Inferior parietal cortex (tissue), 1 donor: ENCODE measurements around the gene RHNO1.

Experiments used
- DNase-seq: peaks from one replicate; pipeline ENCODE4 v3.0.0-alpha.2; 2016; ENCODE audit errors: extremely low spot score

RHNO1 gene

GRCh38 chr12:2877047-2877952, at the start of gene RHNO1, which contains the start of gene FOXM1:
Gene RHNO1 (plus strand): TSS chr12:2877223. CDS start chr12:2885367, 8,144 bp downstream.
Gene FOXM1 (minus strand): TSS chr12:2877174. CDS start chr12:2874478, 2,696 bp downstream.
- DNase-seq = peak; percentile 93

GRCh38 chr12:2829275-2829674, 47.7 kb upstream of the RHNO1 start:
- DNase-seq = no peak

- DNase-seq = no peak
Measured at GRCh38 chr12:2832550-2833127, 44.4 kb upstream of the RHNO1 start.

GRCh38 chr12:2833327-2833726, 43.7 kb upstream of the RHNO1 start:
- no peak for DNase-seq

GRCh38 chr12:2833810-2834209, 43.2 kb upstream of the RHNO1 start:
- no peak for DNase-seq

- DNase-seq = peak; percentile 64
Measured at GRCh38 chr12:2834581-2835491, 42.2 kb upstream of the RHNO1 start, which contains the start of gene NRIP2. Gene NRIP2 (minus strand): TSS chr12:2835035. CDS start chr12:2834983, 52 bp downstream.

GRCh38 chr12:2835691-2836403, 41.2 kb upstream of the RHNO1 start:
- no peak for DNase-seq

GRCh38 chr12:2836574-2836973, 40.4 kb upstream of the RHNO1 start:
- DNase-seq = no peak

GRCh38 chr12:2841056-2841650, 35.9 kb upstream of the RHNO1 start:
- no peak for DNase-seq

GRCh38 chr12:2842948-2843347, 34.1 kb upstream of the RHNO1 start:
- DNase-seq = no peak

GRCh38 chr12:2844786-2845185, 32.2 kb upstream of the RHNO1 start:
- DNase-seq = no peak

- DNase-seq = no peak
Measured at GRCh38 chr12:2845280-2845679, 31.7 kb upstream of the RHNO1 start.

GRCh38 chr12:2851931-2852330, 25.1 kb upstream of the RHNO1 start:
- no peak for DNase-seq

GRCh38 chr12:2853626-2854025, 23.4 kb upstream of the RHNO1 start:
- DNase-seq = peak; percentile 75

GRCh38 chr12:2854669-2855453, 22.2 kb upstream of the RHNO1 start:
- DNase-seq = no peak

- no peak for DNase-seq
Measured at GRCh38 chr12:2855546-2855945, 21.5 kb upstream of the RHNO1 start.

- DNase-seq = no peak
Measured at GRCh38 chr12:2856051-2856450, 21.0 kb upstream of the RHNO1 start.

GRCh38 chr12:2857021-2857431, 20.0 kb upstream of the RHNO1 start, which contains the start of gene TEX52:
Gene TEX52 (minus strand): TSS chr12:2857039. CDS start chr12:2857026, 13 bp downstream.
- no peak for DNase-seq

- no peak for DNase-seq
Measured at GRCh38 chr12:2857576-2857975, 19.4 kb upstream of the RHNO1 start.

GRCh38 chr12:2858334-2858733, 18.7 kb upstream of the RHNO1 start:
- DNase-seq = no peak
